Upper lobe of left lung (tissue), 4 donors: ENCODE results near the gene KIF26B.

Experiments
- POLR2A ChIP-seq, 4 donors: fragments of 450-650 bp; IDR thresholded peaks; one replicate each; pipeline ENCODE4 v1.5.1; 2016 to 2017; ENCODE audit warnings: antibody characterized with exemption in 4 of 4, mild to moderate bottlenecking in 2 of 4
- POLR2AphosphoS5 ChIP-seq, 2 donors: sonication (generic); formaldehyde crosslinking; IDR thresholded peaks; one replicate each; pipeline ENCODE4 v1.5.1; 2017; ENCODE audit warnings: antibody characterized with exemption in 2 of 2
- TF ChIP-seq, protein P1 (sequence below), 6 experiments: fragments of 450-650 bp in 4 of 6; fragments of 200-600 bp in 2 of 6; sonication (generic) in 2 of 6; IDR thresholded peaks; one replicate each; pipeline ENCODE4 v1.5.1; 2016 to 2019; ENCODE audit warnings: antibody characterized with exemption in 6 of 6

DNA sequence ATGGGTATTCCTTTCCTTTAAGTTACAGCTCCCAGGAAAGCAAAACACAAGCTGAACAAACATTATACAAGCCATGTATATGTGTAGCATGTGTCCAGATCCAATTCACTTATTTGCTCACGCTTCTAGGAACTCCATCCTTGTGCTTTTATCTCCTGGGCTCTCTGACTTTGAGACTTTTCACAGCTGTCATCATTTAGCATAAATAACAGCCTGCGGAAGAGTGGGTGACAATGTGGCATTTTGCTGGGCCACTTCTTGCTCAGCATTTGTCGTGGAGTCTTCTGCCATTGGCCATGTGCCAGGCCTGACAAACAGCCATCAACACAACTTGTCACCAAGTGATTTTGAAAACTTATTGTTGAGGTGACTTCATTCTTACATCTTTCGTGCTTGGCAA is 164.3 kb downstream of the KIF26B start:
- TF ChIP-seq, protein P1, sequence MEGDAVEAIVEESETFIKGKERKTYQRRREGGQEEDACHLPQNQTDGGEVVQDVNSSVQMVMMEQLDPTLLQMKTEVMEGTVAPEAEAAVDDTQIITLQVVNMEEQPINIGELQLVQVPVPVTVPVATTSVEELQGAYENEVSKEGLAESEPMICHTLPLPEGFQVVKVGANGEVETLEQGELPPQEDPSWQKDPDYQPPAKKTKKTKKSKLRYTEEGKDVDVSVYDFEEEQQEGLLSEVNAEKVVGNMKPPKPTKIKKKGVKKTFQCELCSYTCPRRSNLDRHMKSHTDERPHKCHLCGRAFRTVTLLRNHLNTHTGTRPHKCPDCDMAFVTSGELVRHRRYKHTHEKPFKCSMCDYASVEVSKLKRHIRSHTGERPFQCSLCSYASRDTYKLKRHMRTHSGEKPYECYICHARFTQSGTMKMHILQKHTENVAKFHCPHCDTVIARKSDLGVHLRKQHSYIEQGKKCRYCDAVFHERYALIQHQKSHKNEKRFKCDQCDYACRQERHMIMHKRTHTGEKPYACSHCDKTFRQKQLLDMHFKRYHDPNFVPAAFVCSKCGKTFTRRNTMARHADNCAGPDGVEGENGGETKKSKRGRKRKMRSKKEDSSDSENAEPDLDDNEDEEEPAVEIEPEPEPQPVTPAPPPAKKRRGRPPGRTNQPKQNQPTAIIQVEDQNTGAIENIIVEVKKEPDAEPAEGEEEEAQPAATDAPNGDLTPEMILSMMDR (IDR thresholded peaks at IDR 0.05): no peak
- no peak for TF ChIP-seq POLR2AphosphoS5 (IDR thresholded peaks at IDR 0.05)
- no peak for TF ChIP-seq POLR2A (IDR thresholded peaks at IDR 0.05)
